Stimulated activated CD8-positive, alpha-beta memory T cell treated with anti-CD3 and anti-CD28 coated beads, Interleukin-2, amount 100 ng/mL, for 1 hour (primary cell): Measurements from ENCODE around the gene PHKB.
"Not testable (repeated sequence)": the region's sequence is repeated elsewhere in the genome, so short reads cannot be mapped to it uniquely, and the experiment has no call there.

Experiments used
- DNase-seq, 2 donors: peaks; one replicate each; pipeline ENCODE4 v3.0.0-alpha.2; 2020; ENCODE audit warnings: low read depth in 2 of 2

PHKB gene

GRCh38 chr16:47460711-47461597, at the start of gene PHKB, which contains the start of gene ITFG1:
PHKB (plus strand) TSS chr16:47461331; CDS start chr16:47461351, 20 bp downstream.
ITFG1 (minus strand) TSS chr16:47461063; CDS start chr16:47461045, 18 bp downstream.
- DNase-seq: peak; percentile 90 to 93

GRCh38 chr16:47413041-47413440, 48.1 kb upstream of the PHKB start:
- DNase-seq: no peak

GRCh38 chr16:47416869-47417268, 44.3 kb upstream of the PHKB start:
- no peak for DNase-seq

- no peak for DNase-seq
Measured at GRCh38 chr16:47424846-47425245, 36.3 kb upstream of the PHKB start.

GRCh38 chr16:47426806-47427205, 34.3 kb upstream of the PHKB start:
- no peak for DNase-seq

- DNase-seq: no peak
Measured at GRCh38 chr16:47431960-47432359, 29.2 kb upstream of the PHKB start.

- DNase-seq: not testable (repeated sequence)
Measured at GRCh38 chr16:47434274-47434673, 26.9 kb upstream of the PHKB start.

GRCh38 chr16:47440066-47440465, 21.1 kb upstream of the PHKB start:
- DNase-seq: not testable (repeated sequence)

GRCh38 chr16:47442884-47443283, 18.2 kb upstream of the PHKB start:
- DNase-seq: not testable (repeated sequence)

GRCh38 chr16:47446431-47446830, 14.7 kb upstream of the PHKB start:
- no peak for DNase-seq

GRCh38 chr16:47448830-47449575, 12.1 kb upstream of the PHKB start:
- no peak for DNase-seq

GRCh38 chr16:47449788-47450187, 11.3 kb upstream of the PHKB start:
- no peak for DNase-seq

GRCh38 chr16:47458331-47458730, 2.8 kb upstream of the PHKB start:
- DNase-seq: no peak

GRCh38 chr16:47459603-47460002, 1.5 kb upstream of the PHKB start:
- DNase-seq: no peak

GRCh38 chr16:47460359-47460710, 796 bp upstream of the PHKB start:
- DNase-seq: no peak

GRCh38 chr16:47461598-47462266, 601 bp downstream of the PHKB start:
- DNase-seq: no peak

- DNase-seq: no peak
Measured at GRCh38 chr16:47463771-47464624, 2.9 kb downstream of the PHKB start.

GRCh38 chr16:47465919-47466630, 4.9 kb downstream of the PHKB start:
- no peak for DNase-seq

- no peak for DNase-seq
Measured at GRCh38 chr16:47467501-47467900, 6.4 kb downstream of the PHKB start.

- not testable (repeated sequence) for DNase-seq
Measured at GRCh38 chr16:47468070-47468689, 7.0 kb downstream of the PHKB start.
